Uterus (tissue), 4 donors: ENCODE measurements around the gene DPM3. TPM values are rescaled to one million over a fixed set of nuclear protein-coding genes. Genes with fewer than 3 reads are reported as not detected.

Experiments
- DNase-seq, 2 donors: peaks; one replicate each; pipeline ENCODE4 v3.0.0-alpha.2; 2019 to 2020
- H3K27ac ChIP-seq, 2 donors: fragments of 200-600 bp; sonication (generic); 1 replicate in 1 of 2; 2 replicates in 1 of 2; pipeline ENCODE4 v1.5.1; 2016 to 2018
- H3K27me3 ChIP-seq, 2 donors: fragments of 200-600 bp; sonication (generic); one replicate each; pipeline ENCODE4 v1.5.1; 2018 to 2019; ENCODE audit warnings: control low read depth in 1 of 2
- H3K36me3 ChIP-seq, 2 donors: fragments of 200-600 bp; sonication (generic); one replicate each; pipeline ENCODE4 v1.5.1; 2019; ENCODE audit warnings: control low read depth in 1 of 2
- H3K4me1 ChIP-seq, 2 donors: fragments of 200-600 bp; sonication (generic); one replicate each; pipeline ENCODE4 v1.5.1; 2018 to 2019; ENCODE audit warnings: control low read depth in 1 of 2
- H3K4me3 ChIP-seq, 2 donors: fragments of 200-600 bp; sonication (generic); 1 replicate in 1 of 2; 2 replicates in 1 of 2; pipeline ENCODE4 v1.5.1; 2018 to 2019; ENCODE audit warnings: mild to moderate bottlenecking in 1 of 2
- H3K9me3 ChIP-seq, 2 donors: fragments of 200-600 bp; sonication (generic); one replicate each; pipeline ENCODE4 v1.5.1; 2019; ENCODE audit warnings: control low read depth in 1 of 2
- POLR2A ChIP-seq, 2 donors: fragments of 450-650 bp; IDR thresholded peaks; one replicate each; pipeline ENCODE4 v1.6.1; 2016; ENCODE audit warnings: antibody characterized with exemption in 2 of 2, mild to moderate bottlenecking in 1 of 2, moderate library complexity in 1 of 2
- intact Hi-C: fragments of 100-400 bp; cut with DNase I; formaldehyde crosslinking; loops from one replicate; pipeline ENCODE4 v1.15.1; 2023; ENCODE audit warnings: low total_unique reads
- total RNA-seq, 4 donors: library from RNA; depleted of rRNA in 3 of 4; stranded (reverse); fragments of >200 nt in 3 of 4; gene quantifications; one replicate each; pipeline versions ENCODE4 v1.1.0 to v1.2.4, GENCODE V29; 2014 to 2023
- TF ChIP-seq, protein P1 (sequence below), 4 experiments: fragments of 200-600 bp in 2 of 4; fragments of 450-650 bp in 2 of 4; sonication (generic) in 2 of 4; IDR thresholded peaks; one replicate each; pipeline ENCODE4 v1.5.1; 2016 to 2019; ENCODE audit warnings: antibody characterized with exemption in 4 of 4, mild to moderate bottlenecking in 2 of 4, moderate library complexity in 1 of 4
- donor health status: DM: yes; HTN: yes; CAD: no.

DPM3 gene
- total RNA-seq, 4 donors from 2014 or later: 36.1 to 94.4 (median 85.4) TPM

DNA sequence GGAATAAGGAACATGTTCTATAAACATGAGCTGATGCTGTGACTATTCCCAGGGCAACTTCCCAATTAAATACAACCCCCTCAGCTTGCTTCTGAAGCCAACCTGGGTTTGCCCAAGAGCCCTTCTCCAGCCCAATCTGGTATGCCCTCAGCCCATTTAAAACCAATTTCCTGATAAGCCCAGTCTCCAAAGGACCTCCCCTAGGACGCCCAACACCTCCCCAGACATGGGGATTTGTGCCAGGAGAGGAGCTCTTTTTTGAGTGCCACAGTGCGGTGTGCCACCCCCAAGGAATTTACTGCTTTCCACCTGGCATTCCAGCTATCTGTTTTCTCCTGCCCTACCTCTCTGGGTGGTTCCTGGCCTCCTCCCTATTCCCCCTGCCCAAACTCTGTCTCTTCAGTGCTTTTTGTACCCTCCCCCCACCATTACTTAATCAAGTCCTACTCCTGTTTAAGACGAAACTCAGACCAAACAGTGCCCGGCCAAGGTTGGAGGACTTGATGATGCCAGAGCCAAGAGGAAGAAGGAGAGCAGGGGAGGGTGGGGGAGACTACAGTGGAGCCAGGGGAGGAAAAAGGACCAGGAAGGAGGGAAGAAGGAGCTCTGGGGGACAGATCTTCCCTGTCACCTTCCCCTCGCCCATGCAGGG is 24.1 kb downstream of the DPM3 start:
- no peaks in the 10 kb centered on the region for H3K36me3 ChIP-seq
- H3K27ac ChIP-seq: no peak overlapping the region
- no peaks in the 10 kb centered on the region for H3K4me1 ChIP-seq
- intact Hi-C loops: no loop called here
- DNase-seq: no peak
- no peaks in the 10 kb centered on the region for H3K9me3 ChIP-seq
- no peak overlapping the region for H3K4me3 ChIP-seq
- TF ChIP-seq POLR2A (IDR thresholded peaks at IDR 0.05): no peak
- TF ChIP-seq, protein P1, sequence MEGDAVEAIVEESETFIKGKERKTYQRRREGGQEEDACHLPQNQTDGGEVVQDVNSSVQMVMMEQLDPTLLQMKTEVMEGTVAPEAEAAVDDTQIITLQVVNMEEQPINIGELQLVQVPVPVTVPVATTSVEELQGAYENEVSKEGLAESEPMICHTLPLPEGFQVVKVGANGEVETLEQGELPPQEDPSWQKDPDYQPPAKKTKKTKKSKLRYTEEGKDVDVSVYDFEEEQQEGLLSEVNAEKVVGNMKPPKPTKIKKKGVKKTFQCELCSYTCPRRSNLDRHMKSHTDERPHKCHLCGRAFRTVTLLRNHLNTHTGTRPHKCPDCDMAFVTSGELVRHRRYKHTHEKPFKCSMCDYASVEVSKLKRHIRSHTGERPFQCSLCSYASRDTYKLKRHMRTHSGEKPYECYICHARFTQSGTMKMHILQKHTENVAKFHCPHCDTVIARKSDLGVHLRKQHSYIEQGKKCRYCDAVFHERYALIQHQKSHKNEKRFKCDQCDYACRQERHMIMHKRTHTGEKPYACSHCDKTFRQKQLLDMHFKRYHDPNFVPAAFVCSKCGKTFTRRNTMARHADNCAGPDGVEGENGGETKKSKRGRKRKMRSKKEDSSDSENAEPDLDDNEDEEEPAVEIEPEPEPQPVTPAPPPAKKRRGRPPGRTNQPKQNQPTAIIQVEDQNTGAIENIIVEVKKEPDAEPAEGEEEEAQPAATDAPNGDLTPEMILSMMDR (IDR thresholded peaks at IDR 0.05): no peak
- H3K27me3 ChIP-seq: no peaks in the 10 kb centered on the region

- no peaks in the 10 kb centered on the region for H3K9me3 ChIP-seq
- no peaks in the 10 kb centered on the region for H3K4me1 ChIP-seq
- no peak overlapping the region for H3K4me3 ChIP-seq
- no peaks in the 10 kb centered on the region for H3K27me3 ChIP-seq
- H3K27ac ChIP-seq: no peak overlapping the region
- intact Hi-C loops: no loop called here
- TF ChIP-seq POLR2A (IDR thresholded peaks at IDR 0.05): no peak
- TF ChIP-seq, protein P1 (IDR thresholded peaks at IDR 0.05): no peak
- H3K36me3 ChIP-seq: no peaks in the 10 kb centered on the region
- no peak for DNase-seq
These were observed 26.8 kb downstream of the DPM3 start for GRCh38 chr1:155113450-155113980.

- DNase-seq: no peak
- Histone ChIP-seq H3K4me3 (no peak overlapping the region), H3K36me3 (no peaks in the 10 kb centered on the region), H3K9me3 (no peaks in the 10 kb centered on the region), H3K27me3 (no peaks in the 10 kb centered on the region), H3K4me1 (no peaks in the 10 kb centered on the region), H3K27ac (no peak overlapping the region)
- TF ChIP-seq POLR2A (IDR thresholded peaks at IDR 0.05): no peak
- TF ChIP-seq, protein P1 (IDR thresholded peaks at IDR 0.05): no peak
- intact Hi-C loops: no loop called here
These were observed 29.5 kb downstream of the DPM3 start for GRCh38 chr1:155110826-155111225.

- Histone ChIP-seq H3K4me1 (no peaks in the 10 kb centered on the region), H3K4me3 (no peak overlapping the region), H3K27ac (no peak overlapping the region), H3K27me3 (no peaks in the 10 kb centered on the region), H3K9me3 (no peaks in the 10 kb centered on the region), H3K36me3 (no peaks in the 10 kb centered on the region)
- TF ChIP-seq, protein P1 (IDR thresholded peaks at IDR 0.05): no peak
- TF ChIP-seq POLR2A (IDR thresholded peaks at IDR 0.05): no peak
- no peak for DNase-seq
- intact Hi-C loops: no loop called here
These were observed 29.9 kb downstream of the DPM3 start for GRCh38 chr1:155110381-155110780.

DNA sequence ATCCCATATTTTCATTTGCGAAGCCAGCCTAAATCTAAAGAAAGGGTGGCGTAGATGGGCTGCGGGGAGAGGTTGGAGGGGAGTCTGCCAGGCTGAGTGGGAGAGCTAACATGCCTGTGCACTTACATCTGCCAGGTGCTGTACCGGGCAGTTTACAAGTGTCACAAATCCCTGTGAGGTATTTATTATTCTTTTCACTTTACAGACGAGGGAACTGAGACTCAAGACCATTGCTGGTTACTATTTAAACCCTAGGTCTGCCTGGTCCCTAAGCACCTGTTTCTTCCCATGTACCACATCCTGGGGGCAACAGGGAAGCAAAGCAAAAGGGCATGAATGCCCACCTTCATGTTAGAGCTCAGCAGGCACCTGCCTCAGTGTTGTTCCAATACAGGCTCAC is 32.0 kb downstream of the DPM3 start:
- H3K27ac ChIP-seq: no peak overlapping the region
- H3K4me1 ChIP-seq: no peaks in the 10 kb centered on the region
- no peaks in the 10 kb centered on the region for H3K36me3 ChIP-seq
- no peak overlapping the region for H3K4me3 ChIP-seq
- H3K27me3 ChIP-seq: no peaks in the 10 kb centered on the region
- intact Hi-C loops: no loop called here
- DNase-seq: no peak
- no peaks in the 10 kb centered on the region for H3K9me3 ChIP-seq
- no peak for TF ChIP-seq POLR2A (IDR thresholded peaks at IDR 0.05)
- TF ChIP-seq, protein P1 (IDR thresholded peaks at IDR 0.05): no peak
